ENCODE measurements around the gene RPL18A.

The RPL18A gene

GRCh38 chr19:17837972-17838371, 21.7 kb upstream of the RPL18A start:
- Histone ChIP-seq H3K4me1 (ENCODE audit: control insufficient read depth in 1 of 2, insufficient read depth in 1 of 2, low read depth in 1 of 2, low read length in 1 of 2) (peaks cover 0 to under 1% of the 10 kb centered on the region in 2 experiments), H3K9me3 (no peaks in the 10 kb centered on the region), H3K36me3 (peaks cover 96% of the 10 kb centered on the region), H3K27me3 (no peaks in the 10 kb centered on the region), H3K27ac (no peak overlapping the region), H3K4me3 (ENCODE audit: low read depth in 1 of 2, low read length in 1 of 2) (no peak overlapping the region)
- TF ChIP-seq CTCF (IDR thresholded peaks at IDR 0.05) = no peak

DNA sequence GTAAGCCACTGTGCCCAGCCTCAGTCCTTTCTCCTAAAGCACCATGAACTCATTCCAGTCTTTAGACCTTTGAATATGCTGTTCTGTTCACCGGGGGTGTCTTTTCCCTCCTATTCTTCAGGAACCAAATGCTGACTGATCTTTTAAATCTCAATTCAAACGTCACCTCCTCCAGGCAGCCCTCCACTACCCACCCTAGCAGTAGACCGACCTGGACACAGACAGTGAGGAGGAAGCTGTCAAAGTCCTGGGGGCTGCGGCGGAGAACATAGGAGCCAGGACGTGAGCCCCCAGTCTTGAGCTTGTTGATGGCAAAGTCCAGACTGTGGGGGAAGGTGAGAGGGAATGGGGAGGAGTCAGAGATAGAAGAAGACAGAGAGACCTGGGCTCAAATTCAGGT, 19.7 kb upstream of the RPL18A start:
- H3K27ac ChIP-seq = no peak overlapping the region
- H3K4me1 ChIP-seq (ENCODE audit: control insufficient read depth in 1 of 2, insufficient read depth in 1 of 2, low read depth in 1 of 2, low read length in 1 of 2) = peaks cover 8 to 20% of the 10 kb centered on the region in 2 experiments
- H3K4me3 ChIP-seq (ENCODE audit: low read depth in 1 of 2, low read length in 1 of 2) = no peak overlapping the region
- H3K36me3 ChIP-seq = peaks cover 89% of the 10 kb centered on the region
- TF ChIP-seq CTCF (IDR thresholded peaks at IDR 0.05) = no peak
- H3K27me3 ChIP-seq = no peaks in the 10 kb centered on the region
- no peaks in the 10 kb centered on the region for H3K9me3 ChIP-seq

DNA sequence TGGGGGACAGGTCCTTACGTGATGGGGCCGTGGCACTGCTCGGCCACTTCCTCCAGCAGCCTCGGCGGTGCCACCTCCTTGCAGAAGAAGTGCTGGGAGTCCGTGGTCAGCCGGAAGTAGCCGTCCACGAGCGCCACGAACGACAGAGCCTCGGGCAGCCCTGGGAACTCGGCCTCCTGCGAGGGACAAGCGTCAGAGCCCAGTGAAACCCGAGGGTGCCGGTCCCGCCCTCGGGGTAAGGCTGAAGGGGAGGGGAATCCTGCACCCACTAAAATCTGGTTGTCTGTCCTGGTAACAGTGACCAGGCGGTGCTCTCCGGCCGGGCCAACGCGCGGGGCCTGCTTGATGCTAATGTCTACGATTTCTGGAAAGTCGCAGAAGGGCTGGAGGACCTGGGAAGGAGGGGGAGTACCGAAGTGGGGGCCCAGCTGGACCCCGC, 18.3 kb upstream of the RPL18A start:
- Histone ChIP-seq H3K27me3 (no peaks in the 10 kb centered on the region), H3K4me1 (ENCODE audit: control insufficient read depth in 1 of 2, insufficient read depth in 1 of 2, low read depth in 1 of 2, low read length in 1 of 2) (peaks cover 21 to 34% of the 10 kb centered on the region in 2 experiments), H3K27ac (no peak overlapping the region), H3K4me3 (ENCODE audit: low read depth in 1 of 2, low read length in 1 of 2) (no peak overlapping the region), H3K9me3 (no peaks in the 10 kb centered on the region), H3K36me3 (peaks cover 77% of the 10 kb centered on the region)
- no peak for TF ChIP-seq CTCF (IDR thresholded peaks at IDR 0.05)

DNA sequence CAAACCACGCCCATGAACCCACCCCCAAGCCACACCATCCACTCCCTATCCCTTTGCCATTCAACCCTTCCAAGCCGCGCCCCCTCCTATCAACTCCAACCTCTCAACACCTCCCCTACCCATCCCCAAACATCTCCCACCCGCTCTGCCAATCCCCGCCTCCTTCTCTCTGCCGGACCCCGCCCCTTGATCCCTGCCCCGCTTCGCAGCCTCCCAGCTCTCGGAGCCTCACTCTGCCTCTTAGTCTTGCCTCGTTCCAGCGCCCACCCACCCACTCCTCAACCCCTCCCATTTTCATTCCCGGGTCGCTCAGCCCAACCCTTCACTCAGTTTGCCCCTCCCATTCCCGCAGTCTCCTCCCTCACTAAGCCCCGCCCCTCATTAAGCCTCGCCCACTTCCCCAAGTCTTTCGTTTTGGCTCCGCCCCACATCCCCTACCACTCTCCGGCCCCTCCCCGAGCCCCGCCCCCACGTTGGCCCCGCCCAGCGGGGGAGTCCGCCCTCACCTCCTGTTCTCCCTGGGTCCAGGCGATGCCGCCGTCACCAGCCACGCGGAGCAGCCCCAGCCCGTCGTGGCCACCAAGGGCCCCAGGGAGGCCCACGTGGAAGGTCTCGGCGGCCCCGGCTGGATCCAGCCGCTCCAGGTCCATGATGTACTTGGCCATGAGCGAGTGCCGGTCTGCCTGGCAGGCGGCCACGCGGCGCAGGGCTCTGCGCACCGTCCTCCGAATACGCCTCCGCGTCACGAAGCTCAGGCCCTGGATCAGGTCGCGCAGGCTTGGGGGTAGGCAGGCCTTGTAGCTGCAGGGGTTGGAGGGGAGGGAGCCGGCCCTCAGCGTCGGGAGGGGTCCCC, 17.7 kb upstream of the RPL18A start:
- no peak for TF ChIP-seq CTCF (IDR thresholded peaks at IDR 0.05)
- H3K4me1 ChIP-seq (ENCODE audit: control insufficient read depth in 1 of 2, insufficient read depth in 1 of 2, low read depth in 1 of 2, low read length in 1 of 2) = peaks cover 28 to 40% of the 10 kb centered on the region in 2 experiments
- peaks cover 71% of the 10 kb centered on the region for H3K36me3 ChIP-seq
- H3K9me3 ChIP-seq = no peaks in the 10 kb centered on the region
- no peak overlapping the region for H3K4me3 ChIP-seq (ENCODE audit: low read depth in 1 of 2, low read length in 1 of 2)
- H3K27ac ChIP-seq = no peak overlapping the region
- no peaks in the 10 kb centered on the region for H3K27me3 ChIP-seq

GRCh38 chr19:17842663-17843291, 16.9 kb upstream of the RPL18A start:
- Histone ChIP-seq H3K27me3 (no peaks in the 10 kb centered on the region), H3K4me3 (ENCODE audit: low read depth in 1 of 2, low read length in 1 of 2) (no peak overlapping the region), H3K4me1 (ENCODE audit: control insufficient read depth in 1 of 2, insufficient read depth in 1 of 2, low read depth in 1 of 2, low read length in 1 of 2) (peaks cover 35 to 43% of the 10 kb centered on the region in 2 experiments), H3K27ac (no peak overlapping the region), H3K36me3 (peaks cover 63% of the 10 kb centered on the region), H3K9me3 (no peaks in the 10 kb centered on the region)
- TF ChIP-seq CTCF (IDR thresholded peaks at IDR 0.05) = no peak

All from neutrophil (primary cell).